GM21526 (cell line): Measurements from ENCODE around the gene ADCY9.
"Not testable (repeated sequence)": the region's sequence is repeated elsewhere in the genome, so short reads cannot be mapped to it uniquely, and the experiment has no call there.

ENCODE experiments used
- ATAC-seq: cut with Tn5 transposase; IDR thresholded peaks from one replicate; pipeline ENCODE4 v1.9.1; 2021; ENCODE audit warnings: moderate library complexity; ENCODE audit not compliant: unreplicated experiment, low FRiP score

ADCY9 gene

DNA sequence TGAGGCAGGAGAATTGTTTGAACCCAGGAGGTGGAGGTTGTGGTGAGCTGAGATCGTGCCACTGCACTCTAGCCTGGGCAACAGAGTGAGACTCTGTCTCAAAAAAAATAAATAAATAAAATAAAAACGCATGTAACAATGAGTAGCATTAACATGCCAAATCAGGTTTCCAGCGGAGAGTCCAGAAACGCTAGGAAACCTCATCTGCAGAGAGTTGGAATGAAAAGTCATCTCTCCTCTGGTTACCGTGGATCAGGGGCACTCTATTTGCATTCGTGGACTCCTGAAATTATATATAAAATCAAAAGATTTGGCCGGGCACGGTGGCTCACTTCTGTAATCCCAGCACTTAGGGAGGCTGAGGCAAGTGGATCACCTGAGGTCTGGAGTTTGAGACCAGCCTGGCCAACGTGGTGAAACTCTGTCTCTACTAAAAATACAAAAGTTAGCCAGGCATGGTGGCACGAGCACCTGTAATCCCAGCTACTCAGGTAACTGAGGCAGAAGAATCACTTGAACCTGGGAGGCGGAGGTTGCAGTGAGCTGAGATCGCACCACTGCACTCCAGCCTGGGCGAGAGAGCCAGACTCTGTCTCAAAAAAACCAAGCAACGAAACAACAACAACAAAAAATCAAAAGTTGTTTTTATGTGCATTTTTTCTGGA is 156.2 kb downstream of the ADCY9 start:
- not testable (repeated sequence) for ATAC-seq

DNA sequence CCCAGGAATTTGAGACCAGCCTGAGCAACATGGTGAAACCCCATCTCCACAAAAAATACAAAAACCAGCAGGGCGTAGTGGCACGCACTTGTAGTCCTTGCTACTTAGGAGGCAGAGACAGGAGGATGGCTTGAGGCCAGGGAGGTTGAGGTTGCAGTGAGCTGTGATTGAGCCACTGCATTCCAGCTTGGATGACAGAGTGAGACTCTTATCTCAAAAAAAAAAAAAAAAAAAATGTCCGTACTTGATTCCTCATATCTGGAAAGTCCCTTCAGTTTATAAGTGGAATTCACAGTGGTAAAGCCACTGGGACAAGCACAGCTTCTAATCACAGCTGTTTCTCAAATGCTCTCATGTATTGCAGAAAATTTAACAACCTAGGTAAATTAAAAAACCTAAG is 157.1 kb downstream of the ADCY9 start:
- no peak for ATAC-seq

DNA sequence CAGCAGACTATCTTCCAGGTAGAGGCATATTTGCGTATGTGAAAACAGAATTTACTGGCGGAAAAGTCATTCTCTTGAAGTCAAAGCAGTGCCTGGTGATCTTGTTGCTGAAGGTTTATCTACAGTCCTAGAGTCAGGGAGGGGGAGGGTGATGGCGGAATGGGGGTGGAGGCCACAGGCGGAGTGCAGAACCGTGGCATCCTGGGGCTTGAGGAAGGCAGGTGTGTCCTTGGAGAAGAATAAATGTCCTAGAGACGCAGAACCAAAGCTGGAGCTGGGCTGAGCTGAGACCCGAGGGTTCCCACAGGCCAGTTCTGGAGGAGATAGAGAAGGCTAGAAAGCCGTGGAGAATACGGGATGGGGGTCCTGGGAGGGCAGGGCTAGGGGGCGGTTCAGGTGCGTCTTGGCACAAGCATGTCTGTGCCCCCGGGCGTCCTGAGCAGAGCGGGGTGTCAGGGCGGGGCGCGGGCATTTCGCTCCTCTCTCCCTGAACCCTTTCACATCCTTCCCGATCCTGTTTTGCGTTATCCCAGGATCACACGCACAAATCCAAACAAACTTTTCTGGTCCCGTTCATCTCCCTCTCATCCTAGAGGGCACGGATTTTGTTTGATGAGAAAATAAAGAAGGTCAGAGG is 158.8 kb downstream of the ADCY9 start:
- ATAC-seq: no peak

DNA sequence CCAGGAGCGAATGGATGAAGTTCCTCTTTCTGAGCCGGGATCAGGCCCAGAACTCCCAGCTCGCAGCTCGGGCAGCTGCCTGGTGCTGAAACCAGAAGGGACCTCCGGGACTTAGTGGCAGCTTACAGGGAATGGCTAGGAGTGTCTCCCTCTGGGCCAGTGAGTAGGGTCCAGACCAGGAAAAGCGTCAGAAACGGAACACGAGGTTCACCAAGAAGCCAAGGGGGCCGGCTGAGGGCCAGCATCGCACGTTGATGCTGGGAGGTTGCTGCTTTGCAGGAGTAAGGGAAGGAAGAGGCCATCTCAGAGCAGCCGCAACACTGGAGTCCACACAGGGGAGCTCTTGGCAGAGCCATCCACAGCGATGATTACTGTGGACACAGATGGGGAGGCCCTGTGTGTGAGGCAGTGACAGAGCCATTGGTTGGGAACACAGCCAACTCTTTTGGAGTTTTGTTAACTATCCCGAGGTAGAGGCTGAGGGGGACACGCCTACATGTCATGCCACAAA is 161.8 kb downstream of the ADCY9 start:
- ATAC-seq: no peak

DNA sequence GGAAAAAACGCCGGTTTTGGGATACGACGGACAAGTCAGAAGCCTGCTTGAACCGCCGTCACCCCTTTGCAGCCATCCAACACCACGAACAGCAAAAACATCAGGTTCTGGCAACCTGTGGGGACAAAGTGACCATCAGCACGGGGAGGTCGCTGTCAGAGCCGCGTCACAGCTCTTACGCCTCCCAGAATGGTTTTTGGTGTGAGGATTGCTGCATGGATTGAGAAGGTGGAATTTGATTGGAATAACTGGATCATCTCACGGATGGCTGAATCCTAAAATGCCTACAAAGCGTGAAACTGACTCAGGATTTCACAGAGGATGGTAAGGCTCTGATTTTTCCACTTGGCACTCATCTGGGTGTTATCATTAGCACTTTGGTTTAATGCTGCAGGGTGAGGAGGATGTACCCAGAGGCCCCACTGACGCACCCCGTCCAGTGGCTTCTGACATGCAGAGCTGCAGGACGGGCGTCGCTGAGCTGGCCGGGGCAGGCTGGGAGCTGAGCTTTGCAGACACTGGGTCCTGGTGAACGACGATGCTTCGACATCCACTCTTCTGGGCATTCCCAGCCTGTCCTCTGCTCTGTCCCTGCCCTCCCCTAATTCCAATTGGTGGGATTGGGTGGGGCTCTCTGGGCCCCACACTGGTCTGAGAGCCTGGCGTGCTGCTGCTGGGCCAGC is 162.4 kb downstream of the ADCY9 start:
- ATAC-seq: no peak

DNA sequence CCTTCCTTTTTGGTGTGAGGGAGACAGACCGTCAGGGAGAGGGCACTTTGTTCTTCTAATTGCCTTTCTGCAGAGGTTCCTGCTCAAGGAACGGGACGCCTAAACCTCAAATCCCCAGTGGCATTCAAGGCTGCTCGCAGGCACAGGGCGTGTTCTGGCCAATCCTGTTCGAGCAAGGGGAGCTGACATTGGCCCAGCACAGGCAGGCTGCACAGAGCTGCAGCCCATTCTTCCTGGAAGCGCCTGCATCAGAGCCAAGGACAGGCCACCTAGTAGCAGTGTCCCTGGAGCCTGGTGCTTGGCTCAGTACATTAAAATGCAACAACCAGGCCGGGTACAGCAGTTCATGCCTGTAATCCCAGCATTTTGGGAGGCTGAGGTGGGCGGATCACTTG is 163.5 kb downstream of the ADCY9 start:
- ATAC-seq: no peak

DNA sequence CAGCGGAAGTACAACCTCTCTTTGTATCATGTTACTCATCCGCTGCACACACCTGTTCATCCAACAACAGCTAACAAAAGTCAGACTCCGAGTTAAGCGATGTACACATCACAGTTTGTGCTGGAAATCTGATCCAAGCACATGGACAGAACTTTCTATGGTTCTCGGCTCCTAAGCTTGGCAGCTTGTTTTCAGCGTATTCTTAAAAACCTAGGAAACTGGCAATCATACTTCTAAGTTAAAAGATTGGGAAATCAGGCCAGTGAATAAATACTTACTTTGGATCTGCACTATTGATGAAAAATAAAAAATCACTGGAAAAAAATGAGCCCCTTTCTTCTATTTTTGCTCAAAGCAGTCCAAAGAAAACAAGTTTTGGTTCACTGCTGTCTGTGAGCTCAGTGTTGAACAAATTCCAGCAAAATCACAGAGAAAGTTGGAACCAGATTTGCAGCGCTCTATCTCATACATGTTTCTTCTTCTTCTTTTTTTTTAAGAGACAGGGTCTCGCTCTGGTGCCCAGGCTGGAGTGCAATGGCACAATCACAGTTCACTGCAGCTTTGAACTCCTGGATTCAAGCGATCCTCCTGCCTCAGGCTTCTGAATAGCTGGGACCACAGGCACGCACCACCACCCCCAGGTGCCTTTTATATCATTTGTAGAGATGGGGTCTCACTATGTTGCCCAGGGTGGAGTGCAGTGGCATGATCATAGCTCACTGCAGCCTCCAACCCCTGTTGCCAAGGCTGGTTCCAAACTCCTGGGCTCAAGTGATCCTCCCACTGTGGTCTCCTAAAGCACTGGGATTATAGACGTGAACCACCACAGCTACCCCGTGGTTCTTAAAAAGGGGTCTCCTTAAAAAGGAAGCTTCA is 164.1 kb downstream of the ADCY9 start:
- no peak for ATAC-seq

DNA sequence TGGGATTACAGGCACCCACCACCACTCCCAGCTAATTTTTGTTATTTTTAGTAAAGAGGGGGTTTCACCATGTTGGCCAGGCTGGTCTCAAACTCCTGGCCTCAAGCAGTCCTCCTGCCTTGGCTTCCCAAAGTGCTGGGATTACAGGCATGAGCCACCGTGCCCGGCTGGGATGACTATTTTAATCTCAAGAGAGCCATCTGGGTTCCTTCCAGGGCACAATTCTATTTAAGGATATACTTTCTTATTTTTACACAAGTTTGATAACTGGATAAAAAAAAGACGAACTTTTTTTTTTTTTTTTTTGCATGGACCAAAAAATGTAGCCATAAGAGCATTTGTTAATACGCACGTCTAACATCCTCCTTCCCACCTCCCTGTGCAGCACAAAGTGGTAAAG is 164.9 kb downstream of the ADCY9 start:
- not testable (repeated sequence) for ATAC-seq

DNA sequence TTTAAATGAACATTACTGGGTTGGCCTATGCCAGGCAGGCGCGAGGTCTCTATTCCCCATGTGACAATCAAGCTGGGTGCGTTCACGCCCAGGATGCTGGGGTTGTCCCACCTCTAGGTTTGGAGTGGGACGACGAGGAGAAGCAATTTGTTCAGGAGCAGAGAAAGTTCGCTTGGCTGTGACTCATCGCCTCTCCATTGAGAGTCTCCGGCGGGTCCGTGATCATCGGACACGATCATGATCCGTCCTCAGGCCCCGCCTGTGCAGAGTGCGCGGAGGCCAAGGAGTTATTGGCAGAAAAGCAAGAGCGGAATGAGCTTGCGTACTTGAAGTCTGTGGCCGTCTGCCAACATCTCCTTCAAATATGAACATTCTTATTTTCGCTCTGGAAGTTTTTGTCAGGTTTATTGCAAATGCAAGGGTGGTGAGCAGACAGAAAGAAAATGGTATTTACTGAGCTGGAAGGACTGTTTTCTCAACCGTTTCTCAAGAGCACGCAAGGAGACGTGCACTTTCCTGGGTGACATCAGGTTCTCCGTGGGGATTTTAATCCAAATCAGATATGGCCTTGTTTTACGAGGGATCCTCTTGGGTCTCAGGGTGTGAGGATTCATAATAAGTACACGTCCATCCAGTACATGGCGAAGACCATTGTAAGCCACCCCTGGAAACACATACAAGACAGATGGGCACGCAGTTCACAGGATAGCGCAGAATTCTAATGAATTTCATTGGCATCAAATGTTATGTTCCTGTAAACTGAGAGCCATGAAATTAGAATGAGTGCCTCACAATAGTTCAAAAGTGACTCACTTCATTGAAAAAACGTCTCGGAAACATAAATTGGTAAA is 165.7 kb downstream of the ADCY9 start:
- ATAC-seq: no peak

DNA sequence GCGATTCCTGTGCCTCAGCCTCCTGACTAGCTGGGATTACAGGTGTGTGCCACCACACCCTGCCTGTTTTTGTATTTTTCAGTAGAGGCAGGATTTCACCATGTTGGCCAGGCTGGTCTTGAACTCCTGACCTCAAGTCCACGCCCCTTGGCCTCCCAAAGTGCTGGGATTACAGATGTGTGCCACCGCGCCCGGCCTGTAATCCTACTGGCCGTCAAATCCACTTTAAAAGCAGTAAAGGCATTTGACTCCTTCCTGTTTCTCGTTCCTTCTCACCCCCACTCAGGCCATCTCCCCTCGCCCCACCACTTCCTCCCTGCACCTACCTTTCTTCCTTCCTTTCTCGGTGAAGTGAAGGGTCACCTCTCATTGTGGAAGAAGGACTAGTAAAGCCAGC is 166.3 kb downstream of the ADCY9 start:
- ATAC-seq: no peak

DNA sequence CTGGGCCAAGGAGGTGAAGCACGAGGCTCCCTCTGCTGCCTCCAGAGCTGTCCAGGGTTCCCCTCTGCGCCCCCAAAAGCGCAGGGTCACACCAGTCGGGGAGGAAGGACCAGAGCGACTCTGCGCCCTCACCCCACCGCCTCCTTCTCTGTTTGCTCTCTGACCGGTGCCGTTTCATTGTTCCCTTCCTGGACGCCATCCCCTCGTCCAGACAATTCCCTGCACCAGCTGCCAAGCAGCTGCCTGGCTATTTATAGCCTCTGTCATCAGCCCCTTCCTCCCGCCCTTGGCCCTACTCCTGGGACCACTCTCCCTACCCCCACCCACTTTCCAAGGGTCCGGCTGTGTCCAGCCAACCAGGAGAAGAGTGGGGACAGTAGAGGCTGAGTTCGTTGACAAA is 167.0 kb downstream of the ADCY9 start:
- ATAC-seq: no peak

DNA sequence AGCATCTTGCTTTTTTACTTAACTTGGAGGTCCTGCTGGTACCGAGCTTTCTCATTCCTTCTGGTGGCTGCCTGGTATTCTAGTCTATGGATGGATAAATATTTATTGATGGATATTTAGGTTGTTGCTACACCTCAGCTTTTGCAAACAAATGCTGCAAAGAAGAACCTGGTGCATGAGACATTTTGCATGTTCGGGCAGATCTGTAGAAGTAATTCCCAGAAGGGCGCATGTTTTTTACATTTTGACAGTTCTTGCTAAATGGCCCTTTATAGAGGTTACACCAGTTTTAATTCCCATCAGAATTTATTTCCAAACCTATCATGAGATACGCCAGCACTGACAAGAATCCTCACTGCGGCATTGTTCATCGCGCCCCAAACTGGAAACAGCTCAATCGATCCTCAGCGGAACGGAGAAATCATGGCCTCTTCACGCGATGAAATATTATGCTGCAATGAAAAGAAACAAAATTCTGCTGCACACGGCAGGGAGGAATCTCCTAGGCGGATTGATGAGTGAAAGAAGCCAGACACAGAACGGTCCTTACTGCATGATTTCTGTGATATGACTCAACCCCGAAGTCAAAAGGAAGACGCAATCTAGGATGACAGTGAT is 167.8 kb downstream of the ADCY9 start:
- no peak for ATAC-seq

DNA sequence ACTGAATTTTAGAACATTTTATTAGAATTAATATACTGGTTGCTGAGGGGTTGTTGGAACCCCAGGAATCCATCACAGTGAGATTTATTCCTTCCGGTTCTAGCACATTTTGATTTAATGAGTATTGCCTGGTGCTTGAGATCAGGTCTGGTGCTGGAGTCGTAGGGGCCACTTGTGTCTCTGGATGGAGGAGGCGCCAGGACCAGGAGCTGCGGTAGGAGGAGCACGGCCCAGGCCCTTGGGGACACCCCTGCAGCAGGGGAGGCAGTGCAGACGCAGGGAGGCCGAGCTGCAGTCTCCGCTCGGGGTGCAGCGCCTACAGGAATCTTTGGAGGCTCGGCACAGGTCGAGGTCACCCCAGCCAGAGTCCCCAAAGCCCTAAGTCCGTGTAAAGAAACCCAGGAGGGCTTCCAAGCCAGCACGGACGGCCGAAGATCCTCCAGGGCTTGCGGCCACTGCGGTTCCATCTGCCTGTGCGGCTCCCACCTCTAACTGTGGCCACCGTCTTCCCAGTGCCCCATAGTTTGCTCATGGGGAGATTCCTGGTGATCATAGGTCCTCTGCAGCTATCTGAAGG is 169.6 kb downstream of the ADCY9 start:
- no peak for ATAC-seq

DNA sequence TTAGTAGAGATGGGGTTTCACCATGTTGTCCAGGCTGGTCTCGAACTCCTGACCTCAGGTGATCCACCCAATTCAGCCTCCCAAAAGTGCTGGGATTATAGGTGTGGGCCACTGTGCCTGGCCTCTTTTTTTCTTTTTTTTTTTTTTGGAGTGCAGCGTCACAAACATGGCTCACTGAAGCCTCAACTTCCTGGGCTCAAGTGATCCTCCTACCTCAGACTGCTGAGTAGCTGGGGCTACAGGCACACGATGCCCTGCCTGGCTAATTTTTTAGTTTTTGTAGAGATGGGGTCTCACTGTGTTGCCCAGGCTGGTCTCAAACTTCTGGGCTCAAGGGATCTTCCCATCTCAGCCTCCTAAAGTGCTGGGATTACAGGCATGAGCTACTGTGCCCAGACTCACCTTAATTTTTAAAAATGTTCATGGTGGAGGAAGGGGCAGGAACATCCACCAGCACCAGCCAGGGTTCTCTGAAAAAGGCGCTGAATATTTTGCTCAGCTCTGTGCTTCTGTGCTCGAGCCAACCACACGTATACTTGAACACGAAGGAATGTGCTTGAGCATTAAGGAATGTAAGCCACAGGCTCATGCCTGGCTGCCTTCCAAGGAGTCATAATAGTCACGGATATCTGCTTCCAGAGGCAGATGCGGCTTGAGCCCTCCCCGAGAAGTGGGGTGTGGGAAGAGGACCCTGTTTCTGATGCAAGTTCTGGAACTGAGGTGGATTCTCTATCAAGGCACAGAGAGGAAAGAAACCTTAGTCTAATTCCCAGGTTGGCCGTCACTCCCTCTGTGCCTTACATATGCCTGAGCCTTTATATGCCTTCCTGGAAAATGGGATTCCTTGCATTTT is 170.3 kb downstream of the ADCY9 start:
- no peak for ATAC-seq

DNA sequence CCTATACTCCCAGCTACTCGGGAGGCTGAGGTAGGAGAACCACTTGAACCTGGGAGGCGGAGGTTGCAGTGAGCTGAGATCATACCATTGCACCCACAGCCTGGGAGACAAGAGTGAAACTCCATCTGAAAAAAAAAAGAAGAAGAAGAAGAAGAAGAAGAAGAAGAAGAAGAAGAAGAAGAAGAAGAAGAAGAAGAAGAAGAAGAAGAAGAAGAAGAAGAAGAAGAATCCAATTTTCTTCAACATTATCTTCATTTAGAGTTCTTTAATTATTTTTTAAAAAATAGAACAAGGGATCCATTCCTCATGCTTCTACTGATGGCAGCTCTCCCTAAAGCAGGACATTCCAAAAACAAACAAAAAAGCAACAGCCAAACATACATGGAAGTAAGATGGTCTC is 171.8 kb downstream of the ADCY9 start:
- ATAC-seq: not testable (repeated sequence)

DNA sequence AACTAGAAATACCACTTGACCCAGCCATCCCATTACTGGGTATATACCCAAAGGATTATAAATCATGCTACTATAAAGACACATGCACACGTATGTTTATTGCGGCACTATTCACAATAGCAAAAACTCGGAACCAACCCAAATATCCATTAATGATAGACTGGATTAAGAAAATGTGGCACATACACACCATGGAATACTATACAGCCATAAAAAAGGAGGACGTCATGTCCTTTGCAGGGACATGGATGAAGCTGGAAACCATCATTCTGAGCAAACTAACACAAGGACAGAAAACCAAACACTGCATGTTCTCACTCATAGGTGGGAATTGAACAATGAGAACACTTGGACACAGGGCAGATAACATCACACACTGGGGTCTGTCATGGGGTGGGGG is 174.1 kb downstream of the ADCY9 start:
- ATAC-seq: not testable (repeated sequence)

DNA sequence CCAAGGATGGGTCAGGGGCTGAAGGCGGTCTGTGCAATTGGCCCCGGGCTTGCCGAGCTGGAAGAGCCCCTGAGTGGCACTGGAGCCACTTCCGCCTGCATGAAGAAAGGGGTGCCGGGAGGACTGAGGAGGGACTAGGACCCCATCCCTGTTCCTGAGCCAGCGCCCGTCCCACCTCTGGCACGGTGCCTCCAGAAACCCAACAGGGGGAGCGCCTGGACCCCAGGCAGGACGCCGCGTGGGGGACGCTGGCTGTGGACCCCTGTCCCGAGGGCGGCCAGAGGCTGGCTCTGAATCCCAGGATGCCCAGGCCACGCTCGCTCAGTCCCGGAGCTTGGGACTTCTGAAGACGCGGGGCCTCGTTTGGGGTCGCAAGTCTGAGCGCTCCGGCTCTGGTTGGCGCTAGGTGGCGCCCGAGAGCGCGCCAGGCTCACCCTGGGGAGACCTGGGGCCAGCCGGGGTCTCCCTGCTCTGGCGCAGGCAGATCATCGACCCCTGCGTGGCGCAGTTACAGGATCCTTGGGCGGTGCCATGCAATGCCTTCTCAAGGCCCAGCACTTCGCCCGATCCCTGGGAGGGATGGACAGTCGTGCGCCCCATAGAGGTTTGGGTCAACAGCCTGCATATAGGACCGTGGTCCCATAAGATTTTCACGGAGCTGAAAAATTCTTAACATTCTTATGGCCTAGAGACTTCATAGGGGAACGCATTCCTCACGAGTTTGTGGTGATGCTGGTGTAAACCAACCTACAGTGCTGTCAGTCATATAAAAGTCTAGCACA is 177.2 kb downstream of the ADCY9 start:
- no peak for ATAC-seq

DNA sequence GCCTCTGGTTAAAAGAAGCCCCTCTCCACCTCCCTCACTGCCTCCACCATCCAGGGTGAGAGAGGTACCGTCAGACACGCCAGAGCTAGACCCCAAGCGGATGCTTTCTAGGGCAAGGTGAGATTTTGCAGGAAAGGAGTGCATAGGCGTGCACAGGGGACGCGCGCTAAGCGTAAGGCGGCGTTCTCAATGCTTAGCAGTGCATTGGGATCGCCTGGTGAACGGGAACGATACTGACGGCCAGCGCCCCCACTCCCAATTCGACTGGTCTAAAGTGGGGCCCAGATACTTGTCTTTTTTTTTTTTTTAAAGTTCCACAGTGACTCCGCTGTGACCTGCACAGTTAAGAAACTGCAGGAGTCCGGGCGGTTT is 177.8 kb downstream of the ADCY9 start:
- ATAC-seq: no peak
